HEK293 (cell line): Measurements from ENCODE around the gene VWF.

Experiments used
- YY1 ChIP-seq: fragments of 450-650 bp; formaldehyde crosslinking; IDR thresholded peaks from 2 replicates; pipeline ENCODE4 v1.5.1; 2018; ENCODE audit warnings: missing biosample characterization, missing genetic modification characterization
- TF ChIP-seq, protein P1 (sequence below): fragments of 450-650 bp; formaldehyde crosslinking; IDR thresholded peaks from 2 replicates; pipeline ENCODE4 v1.5.1; 2016; ENCODE audit warnings: missing biosample characterization, missing genetic modification characterization
- TF ChIP-seq, protein P2 (sequence below): IDR thresholded peaks from 2 replicates; pipeline ENCODE4 v1.6.1; 2011; ENCODE audit warnings: mild to moderate bottlenecking, low read depth, low read length, borderline replicate concordance

GRCh38 chr12:6058481-6059161 is 65.8 kb downstream of the VWF start:
- TF ChIP-seq YY1 (tag by site-specific recombination), result no peak
- TF ChIP-seq, protein P1, sequence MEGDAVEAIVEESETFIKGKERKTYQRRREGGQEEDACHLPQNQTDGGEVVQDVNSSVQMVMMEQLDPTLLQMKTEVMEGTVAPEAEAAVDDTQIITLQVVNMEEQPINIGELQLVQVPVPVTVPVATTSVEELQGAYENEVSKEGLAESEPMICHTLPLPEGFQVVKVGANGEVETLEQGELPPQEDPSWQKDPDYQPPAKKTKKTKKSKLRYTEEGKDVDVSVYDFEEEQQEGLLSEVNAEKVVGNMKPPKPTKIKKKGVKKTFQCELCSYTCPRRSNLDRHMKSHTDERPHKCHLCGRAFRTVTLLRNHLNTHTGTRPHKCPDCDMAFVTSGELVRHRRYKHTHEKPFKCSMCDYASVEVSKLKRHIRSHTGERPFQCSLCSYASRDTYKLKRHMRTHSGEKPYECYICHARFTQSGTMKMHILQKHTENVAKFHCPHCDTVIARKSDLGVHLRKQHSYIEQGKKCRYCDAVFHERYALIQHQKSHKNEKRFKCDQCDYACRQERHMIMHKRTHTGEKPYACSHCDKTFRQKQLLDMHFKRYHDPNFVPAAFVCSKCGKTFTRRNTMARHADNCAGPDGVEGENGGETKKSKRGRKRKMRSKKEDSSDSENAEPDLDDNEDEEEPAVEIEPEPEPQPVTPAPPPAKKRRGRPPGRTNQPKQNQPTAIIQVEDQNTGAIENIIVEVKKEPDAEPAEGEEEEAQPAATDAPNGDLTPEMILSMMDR (tag by site-specific recombination), result no peak
- TF ChIP-seq, protein P2, sequence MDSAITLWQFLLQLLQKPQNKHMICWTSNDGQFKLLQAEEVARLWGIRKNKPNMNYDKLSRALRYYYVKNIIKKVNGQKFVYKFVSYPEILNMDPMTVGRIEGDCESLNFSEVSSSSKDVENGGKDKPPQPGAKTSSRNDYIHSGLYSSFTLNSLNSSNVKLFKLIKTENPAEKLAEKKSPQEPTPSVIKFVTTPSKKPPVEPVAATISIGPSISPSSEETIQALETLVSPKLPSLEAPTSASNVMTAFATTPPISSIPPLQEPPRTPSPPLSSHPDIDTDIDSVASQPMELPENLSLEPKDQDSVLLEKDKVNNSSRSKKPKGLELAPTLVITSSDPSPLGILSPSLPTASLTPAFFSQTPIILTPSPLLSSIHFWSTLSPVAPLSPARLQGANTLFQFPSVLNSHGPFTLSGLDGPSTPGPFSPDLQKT, result no peak
